HL-60 (cell line): ENCODE results near the gene GBP6.
"Not testable (repeated sequence)": the region's sequence is repeated elsewhere in the genome, so short reads cannot be mapped to it uniquely, and the experiment has no call there.

Experiments used
- GABPA ChIP-seq: IDR thresholded peaks from 2 replicates; pipeline ENCODE4 v1.6.1; 2012; ENCODE audit warnings: low read depth
- POLR2AphosphoS5 ChIP-seq: IDR thresholded peaks from 2 replicates; pipeline ENCODE4 v1.6.1; 2012; ENCODE audit warnings: low read depth
- SPI1 ChIP-seq: IDR thresholded peaks from 2 replicates; pipeline ENCODE4 v1.6.1; 2012; ENCODE audit warnings: low read depth, mild to moderate bottlenecking, borderline replicate concordance
- TF ChIP-seq, protein P1 (sequence below): IDR thresholded peaks from one replicate; pipeline ENCODE4 v1.5.1; 2011; ENCODE audit warnings: low read length, control low read depth, inconsistent platforms; ENCODE audit not compliant: insufficient read depth
- TF ChIP-seq, protein P2 (sequence below): IDR thresholded peaks from 2 replicates; pipeline ENCODE4 v1.6.1; 2012; ENCODE audit warnings: low read depth; ENCODE audit not compliant: insufficient replicate concordance

- TF ChIP-seq, protein P1, sequence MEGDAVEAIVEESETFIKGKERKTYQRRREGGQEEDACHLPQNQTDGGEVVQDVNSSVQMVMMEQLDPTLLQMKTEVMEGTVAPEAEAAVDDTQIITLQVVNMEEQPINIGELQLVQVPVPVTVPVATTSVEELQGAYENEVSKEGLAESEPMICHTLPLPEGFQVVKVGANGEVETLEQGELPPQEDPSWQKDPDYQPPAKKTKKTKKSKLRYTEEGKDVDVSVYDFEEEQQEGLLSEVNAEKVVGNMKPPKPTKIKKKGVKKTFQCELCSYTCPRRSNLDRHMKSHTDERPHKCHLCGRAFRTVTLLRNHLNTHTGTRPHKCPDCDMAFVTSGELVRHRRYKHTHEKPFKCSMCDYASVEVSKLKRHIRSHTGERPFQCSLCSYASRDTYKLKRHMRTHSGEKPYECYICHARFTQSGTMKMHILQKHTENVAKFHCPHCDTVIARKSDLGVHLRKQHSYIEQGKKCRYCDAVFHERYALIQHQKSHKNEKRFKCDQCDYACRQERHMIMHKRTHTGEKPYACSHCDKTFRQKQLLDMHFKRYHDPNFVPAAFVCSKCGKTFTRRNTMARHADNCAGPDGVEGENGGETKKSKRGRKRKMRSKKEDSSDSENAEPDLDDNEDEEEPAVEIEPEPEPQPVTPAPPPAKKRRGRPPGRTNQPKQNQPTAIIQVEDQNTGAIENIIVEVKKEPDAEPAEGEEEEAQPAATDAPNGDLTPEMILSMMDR: not testable (repeated sequence)
- not testable (repeated sequence) for TF ChIP-seq POLR2AphosphoS5, GABPA, SPI1
- TF ChIP-seq, protein P2, sequence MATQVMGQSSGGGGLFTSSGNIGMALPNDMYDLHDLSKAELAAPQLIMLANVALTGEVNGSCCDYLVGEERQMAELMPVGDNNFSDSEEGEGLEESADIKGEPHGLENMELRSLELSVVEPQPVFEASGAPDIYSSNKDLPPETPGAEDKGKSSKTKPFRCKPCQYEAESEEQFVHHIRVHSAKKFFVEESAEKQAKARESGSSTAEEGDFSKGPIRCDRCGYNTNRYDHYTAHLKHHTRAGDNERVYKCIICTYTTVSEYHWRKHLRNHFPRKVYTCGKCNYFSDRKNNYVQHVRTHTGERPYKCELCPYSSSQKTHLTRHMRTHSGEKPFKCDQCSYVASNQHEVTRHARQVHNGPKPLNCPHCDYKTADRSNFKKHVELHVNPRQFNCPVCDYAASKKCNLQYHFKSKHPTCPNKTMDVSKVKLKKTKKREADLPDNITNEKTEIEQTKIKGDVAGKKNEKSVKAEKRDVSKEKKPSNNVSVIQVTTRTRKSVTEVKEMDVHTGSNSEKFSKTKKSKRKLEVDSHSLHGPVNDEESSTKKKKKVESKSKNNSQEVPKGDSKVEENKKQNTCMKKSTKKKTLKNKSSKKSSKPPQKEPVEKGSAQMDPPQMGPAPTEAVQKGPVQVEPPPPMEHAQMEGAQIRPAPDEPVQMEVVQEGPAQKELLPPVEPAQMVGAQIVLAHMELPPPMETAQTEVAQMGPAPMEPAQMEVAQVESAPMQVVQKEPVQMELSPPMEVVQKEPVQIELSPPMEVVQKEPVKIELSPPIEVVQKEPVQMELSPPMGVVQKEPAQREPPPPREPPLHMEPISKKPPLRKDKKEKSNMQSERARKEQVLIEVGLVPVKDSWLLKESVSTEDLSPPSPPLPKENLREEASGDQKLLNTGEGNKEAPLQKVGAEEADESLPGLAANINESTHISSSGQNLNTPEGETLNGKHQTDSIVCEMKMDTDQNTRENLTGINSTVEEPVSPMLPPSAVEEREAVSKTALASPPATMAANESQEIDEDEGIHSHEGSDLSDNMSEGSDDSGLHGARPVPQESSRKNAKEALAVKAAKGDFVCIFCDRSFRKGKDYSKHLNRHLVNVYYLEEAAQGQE: not testable (repeated sequence)
These were observed 70.4 kb downstream of the GBP6 start for GRCh38 chr1:89434058-89434780.
